GM04503 (cell line): ENCODE data around the gene PYGO2.
"Not testable (repeated sequence)": the region's sequence is repeated elsewhere in the genome, so short reads cannot be mapped to it uniquely, and the experiment has no call there.

ENCODE experiments used
- DNase-seq: peaks from one replicate; pipeline ENCODE4 v3.0.0-alpha.2; 2012; ENCODE audit warnings: low read depth

The PYGO2 gene

GRCh38 chr1:154999571-155000410 is 38.2 kb upstream of the PYGO2 start:
- DNase-seq = no peak

- DNase-seq = no peak
Observed at GRCh38 chr1:154998818-154999570, 37.4 kb upstream of the PYGO2 start.

- no peak for DNase-seq
Observed at GRCh38 chr1:154998201-154998780, 36.7 kb upstream of the PYGO2 start.

GRCh38 chr1:154996966-154997701 is 35.6 kb upstream of the PYGO2 start:
- no peak for DNase-seq

- DNase-seq = peak; percentile 45
Observed at GRCh38 chr1:154995301-154995983, 33.9 kb upstream of the PYGO2 start.

- no peak for DNase-seq
Observed at GRCh38 chr1:154994591-154994990, 33.0 kb upstream of the PYGO2 start.

GRCh38 chr1:154994269-154994587 is 32.6 kb upstream of the PYGO2 start:
- DNase-seq = no peak

GRCh38 chr1:154993572-154994268 is 32.1 kb upstream of the PYGO2 start, which contains the start of gene LENEP:
TSS of gene LENEP (plus strand) at chr1:154993586. CDS start at chr1:154993608, 22 bp downstream.
- DNase-seq = no peak

- no peak for DNase-seq
Observed at GRCh38 chr1:154992721-154993571, 31.4 kb upstream of the PYGO2 start.

- no peak for DNase-seq
Observed at GRCh38 chr1:154990276-154990675, 28.7 kb upstream of the PYGO2 start.

GRCh38 chr1:154989195-154989860 is 27.7 kb upstream of the PYGO2 start:
- DNase-seq = no peak

GRCh38 chr1:154988058-154988954 is 26.7 kb upstream of the PYGO2 start:
- DNase-seq = no peak

- no peak for DNase-seq
Observed at GRCh38 chr1:154987326-154987725, 25.7 kb upstream of the PYGO2 start.

- not testable (repeated sequence) for DNase-seq
Observed at GRCh38 chr1:154986736-154987135, 25.2 kb upstream of the PYGO2 start.

GRCh38 chr1:154983776-154984466 is 22.3 kb upstream of the PYGO2 start:
- no peak for DNase-seq

- peak; percentile 100 for DNase-seq
Observed at GRCh38 chr1:154982897-154983648, 21.5 kb upstream of the PYGO2 start, which contains the start of gene FLAD1. TSS of gene FLAD1 (plus strand) at chr1:154983344. CDS start at chr1:154983695, 351 bp downstream.

- no peak for DNase-seq
Observed at GRCh38 chr1:154982341-154982740, 20.8 kb upstream of the PYGO2 start.
